ENCODE measurements around the gene CDC27.
"Not testable (repeated sequence)": the region's sequence is repeated elsewhere in the genome, so short reads cannot be mapped to it uniquely, and the experiment has no call there.

Gene CDC27

GRCh38 chr17:47227862-47228261 is 38.8 kb upstream of the CDC27 start:
- no peak overlapping the region for H3K27ac ChIP-seq
- H3K36me3 ChIP-seq: no peaks in the 10 kb centered on the region
- peaks cover 16% of the 10 kb centered on the region for H3K27me3 ChIP-seq
- TF ChIP-seq, protein P1, sequence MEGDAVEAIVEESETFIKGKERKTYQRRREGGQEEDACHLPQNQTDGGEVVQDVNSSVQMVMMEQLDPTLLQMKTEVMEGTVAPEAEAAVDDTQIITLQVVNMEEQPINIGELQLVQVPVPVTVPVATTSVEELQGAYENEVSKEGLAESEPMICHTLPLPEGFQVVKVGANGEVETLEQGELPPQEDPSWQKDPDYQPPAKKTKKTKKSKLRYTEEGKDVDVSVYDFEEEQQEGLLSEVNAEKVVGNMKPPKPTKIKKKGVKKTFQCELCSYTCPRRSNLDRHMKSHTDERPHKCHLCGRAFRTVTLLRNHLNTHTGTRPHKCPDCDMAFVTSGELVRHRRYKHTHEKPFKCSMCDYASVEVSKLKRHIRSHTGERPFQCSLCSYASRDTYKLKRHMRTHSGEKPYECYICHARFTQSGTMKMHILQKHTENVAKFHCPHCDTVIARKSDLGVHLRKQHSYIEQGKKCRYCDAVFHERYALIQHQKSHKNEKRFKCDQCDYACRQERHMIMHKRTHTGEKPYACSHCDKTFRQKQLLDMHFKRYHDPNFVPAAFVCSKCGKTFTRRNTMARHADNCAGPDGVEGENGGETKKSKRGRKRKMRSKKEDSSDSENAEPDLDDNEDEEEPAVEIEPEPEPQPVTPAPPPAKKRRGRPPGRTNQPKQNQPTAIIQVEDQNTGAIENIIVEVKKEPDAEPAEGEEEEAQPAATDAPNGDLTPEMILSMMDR (IDR thresholded peaks at IDR 0.05): no peak
- no peaks in the 10 kb centered on the region for H3K9me3 ChIP-seq
- peaks cover 6 to 9% of the 10 kb centered on the region in 2 experiments for H3K4me1 ChIP-seq (ENCODE audit: control insufficient read depth in 1 of 2, insufficient read depth in 1 of 2, low read depth in 1 of 2, low read length in 1 of 2)
- H3K4me3 ChIP-seq (ENCODE audit: low read depth in 1 of 2, low read length in 1 of 2): no peak overlapping the region

DNA sequence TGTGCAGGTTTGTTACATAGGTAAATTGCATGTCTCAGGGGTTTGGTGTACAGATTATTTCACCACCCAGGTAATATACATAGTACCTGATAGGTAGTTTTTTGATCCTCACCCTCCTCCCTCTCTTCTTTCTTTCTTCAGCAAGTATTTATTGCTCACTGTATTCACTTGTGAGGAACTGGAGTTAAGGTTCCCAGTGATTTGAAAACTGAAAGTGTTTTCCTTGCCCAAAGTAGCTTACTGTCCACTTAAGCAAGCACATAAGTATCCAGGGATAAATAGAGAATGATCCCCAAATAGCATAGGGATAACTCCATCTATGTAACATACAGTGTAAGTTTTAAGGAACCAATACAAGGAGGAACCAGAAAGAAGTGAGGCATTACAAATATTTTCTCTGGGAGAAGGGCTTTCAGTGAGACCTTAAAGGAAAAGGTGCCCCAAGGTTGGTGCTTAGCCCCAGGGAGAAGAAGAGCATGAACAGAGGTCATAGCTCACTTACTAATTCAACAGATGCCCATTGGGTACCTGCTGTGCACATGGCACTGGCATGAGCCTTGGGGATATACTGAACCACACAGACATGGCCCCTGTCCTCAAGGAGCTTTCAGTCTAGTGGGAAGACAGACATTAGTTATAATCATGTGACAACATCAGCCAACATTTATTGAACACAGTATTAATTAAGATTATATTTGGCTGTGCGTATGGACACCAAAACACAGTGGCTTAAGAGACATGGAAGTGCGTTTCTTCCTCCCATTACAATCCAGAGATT is 37.0 kb upstream of the CDC27 start:
- Histone ChIP-seq H3K27ac (no peak overlapping the region), H3K36me3 (no peaks in the 10 kb centered on the region), H3K27me3 (peaks cover 29% of the 10 kb centered on the region), H3K9me3 (no peaks in the 10 kb centered on the region), H3K4me1 (ENCODE audit: control insufficient read depth in 1 of 2, insufficient read depth in 1 of 2, low read depth in 1 of 2, low read length in 1 of 2) (peaks cover 6 to 9% of the 10 kb centered on the region in 2 experiments), H3K4me3 (ENCODE audit: low read depth in 1 of 2, low read length in 1 of 2) (no peak overlapping the region)
- TF ChIP-seq, protein P1 (IDR thresholded peaks at IDR 0.05): no peak

DNA sequence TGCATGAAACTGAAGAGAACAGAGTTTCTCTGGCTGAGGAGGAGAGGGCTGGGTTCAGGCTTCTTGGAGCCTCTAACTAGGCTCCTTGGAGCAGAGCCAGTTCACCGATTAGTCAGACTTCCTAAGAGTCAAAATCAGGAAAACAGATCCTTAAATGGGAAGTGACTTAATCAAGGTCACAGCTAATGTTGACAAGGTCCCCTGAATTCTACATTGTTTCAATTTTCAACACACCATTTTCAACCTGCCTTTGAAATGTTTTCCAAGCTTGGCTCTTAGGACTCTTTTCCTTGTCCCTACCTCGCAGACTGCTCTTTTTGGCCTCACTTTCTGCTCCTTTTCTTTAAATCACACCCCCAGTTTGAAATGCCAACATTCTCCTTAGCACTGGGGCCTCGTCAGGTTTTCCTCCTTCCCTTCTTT is 36.4 kb upstream of the CDC27 start:
- no peak overlapping the region for H3K4me3 ChIP-seq (ENCODE audit: low read depth in 1 of 2, low read length in 1 of 2)
- H3K9me3 ChIP-seq: no peaks in the 10 kb centered on the region
- H3K4me1 ChIP-seq (ENCODE audit: control insufficient read depth in 1 of 2, insufficient read depth in 1 of 2, low read depth in 1 of 2, low read length in 1 of 2): peaks cover 6 to 9% of the 10 kb centered on the region in 2 experiments
- H3K36me3 ChIP-seq: no peaks in the 10 kb centered on the region
- H3K27ac ChIP-seq: no peak overlapping the region
- TF ChIP-seq, protein P1 (IDR thresholded peaks at IDR 0.05): no peak
- peaks cover 31% of the 10 kb centered on the region for H3K27me3 ChIP-seq

DNA sequence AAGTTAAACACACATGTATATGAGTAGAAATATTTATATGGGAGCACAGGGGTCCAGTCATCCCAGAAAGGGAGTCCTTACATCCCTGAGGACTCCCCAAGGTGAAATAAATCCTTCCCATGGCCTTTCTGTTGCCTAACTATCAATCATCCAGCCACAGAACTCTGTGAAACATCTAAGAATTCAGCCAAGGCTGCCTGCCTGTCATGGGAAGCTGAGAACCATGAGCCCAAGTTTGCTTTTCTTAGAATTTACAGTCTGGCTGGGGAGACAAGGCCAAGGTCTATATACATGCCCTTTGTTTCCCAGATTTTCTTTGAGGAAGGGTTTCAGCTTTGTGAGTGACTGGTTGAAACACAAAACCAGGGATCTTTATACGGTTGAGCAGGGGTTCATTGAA is 35.9 kb upstream of the CDC27 start:
- Histone ChIP-seq H3K27ac (no peak overlapping the region), H3K9me3 (no peaks in the 10 kb centered on the region), H3K4me3 (ENCODE audit: low read depth in 1 of 2, low read length in 1 of 2) (no peak overlapping the region), H3K4me1 (ENCODE audit: control insufficient read depth in 1 of 2, insufficient read depth in 1 of 2, low read depth in 1 of 2, low read length in 1 of 2) (peaks cover 3 to 5% of the 10 kb centered on the region in 2 experiments), H3K36me3 (no peaks in the 10 kb centered on the region), H3K27me3 (peaks cover 31% of the 10 kb centered on the region)
- TF ChIP-seq, protein P1 (IDR thresholded peaks at IDR 0.05): no peak

- not testable (repeated sequence) for H3K4me3 ChIP-seq (ENCODE audit: low read depth in 1 of 2, low read length in 1 of 2); H3K36me3 ChIP-seq; H3K9me3 ChIP-seq; H3K27ac ChIP-seq; H3K4me1 ChIP-seq (ENCODE audit: control insufficient read depth in 1 of 2, insufficient read depth in 1 of 2, low read depth in 1 of 2, low read length in 1 of 2)
- peaks cover 34% of the 10 kb centered on the region for H3K27me3 ChIP-seq
Observed at GRCh38 chr17:47224077-47224476, 35.0 kb upstream of the CDC27 start.

GRCh38 chr17:47223460-47223859 is 34.4 kb upstream of the CDC27 start:
- Histone ChIP-seq H3K27me3 (peaks cover 40% of the 10 kb centered on the region), H3K9me3 (no peaks in the 10 kb centered on the region), H3K36me3 (no peaks in the 10 kb centered on the region), H3K27ac (no peak overlapping the region), H3K4me1 (ENCODE audit: control insufficient read depth in 1 of 2, insufficient read depth in 1 of 2, low read depth in 1 of 2, low read length in 1 of 2) (no peaks in the 10 kb centered on the region), H3K4me3 (ENCODE audit: low read depth in 1 of 2, low read length in 1 of 2) (no peak overlapping the region)
- TF ChIP-seq, protein P1 (IDR thresholded peaks at IDR 0.05): no peak

Data from neutrophil (primary cell).